ENCODE results near the gene GRK1. TPM values are rescaled to one million over a fixed set of nuclear protein-coding genes. Genes with fewer than 3 reads are reported as not detected.

The GRK1 gene
- total and polyA plus RNA-seq, 11 donors, result 0.08 to 1.3 (median 0.16) TPM; not detected in 3

DNA sequence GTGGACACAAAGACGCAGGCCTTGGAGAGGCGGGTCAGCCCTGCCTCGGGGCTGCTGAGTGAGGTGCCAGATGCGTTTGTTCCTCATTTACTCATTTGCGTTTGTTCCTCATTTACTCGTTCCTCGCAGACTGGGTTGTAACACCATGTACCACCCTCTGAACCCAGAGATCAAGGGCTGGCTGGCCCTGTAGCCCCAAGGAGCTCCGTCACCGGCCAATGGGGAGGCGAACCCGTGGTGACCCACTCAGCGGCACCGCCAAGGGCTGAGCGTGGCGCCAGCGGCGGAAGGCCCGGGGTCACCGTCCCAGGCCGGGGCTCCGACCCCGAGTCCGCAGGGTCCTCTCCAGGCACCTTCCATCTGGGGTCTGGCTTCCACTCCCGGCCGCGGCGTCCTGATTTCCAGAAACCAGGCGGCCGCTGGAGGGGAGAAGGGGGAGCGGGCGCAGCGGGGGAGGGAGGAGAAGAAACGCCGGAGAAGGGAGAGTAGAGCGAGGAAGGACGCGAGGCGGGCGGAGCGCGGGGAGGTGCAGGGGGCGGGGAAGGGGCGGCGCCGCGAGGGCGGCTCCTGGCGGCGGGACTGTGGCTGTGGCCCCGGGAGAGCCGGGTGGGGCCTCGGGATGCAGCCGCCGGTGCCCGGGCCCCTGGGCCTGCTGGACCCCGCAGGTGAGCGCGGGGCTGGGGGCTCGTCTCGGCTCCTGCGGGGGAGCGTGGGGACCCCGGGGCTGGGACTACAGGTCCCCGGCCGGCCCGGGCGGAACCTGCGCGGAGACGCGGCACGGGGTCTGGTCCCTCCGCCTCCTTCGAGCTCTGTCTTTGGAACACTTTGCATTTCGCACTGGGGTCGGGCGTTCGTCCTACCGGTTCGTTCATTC, 91.9 kb downstream of the GRK1 start, which contains the start of gene TMEM255B:
Gene TMEM255B (plus strand): TSS at position 576 of the 874 bp plus-strand sequence. CDS start 44 bp downstream, at position 620.
- WGBS, 4 donors, result 2 to 5% (median 2%) methylated on average over 65 to 80 of the region's 80 CpGs
- DNase-seq (peak; percentile 88 to 94 (median 88)), ATAC-seq (peak; percentile 88 to 99 (median 96))
- Histone ChIP-seq H3K4me3 (peak within 1 kb of the TSS; percentile 57 to 93 (median 74)), H3K36me3 (no peaks in the 10 kb centered on the region), H3K27ac (peak within 1 kb of the TSS; percentile 20 to 94 (median 74)), H3K9me3 (no peaks in the 10 kb centered on the region), H3K4me1 (peaks cover 0 to 21% (median 8%) of the 10 kb centered on the region in 12 donors), H3K27me3 (peaks cover 0 to 16% (median 0%) of the 10 kb centered on the region in 9 donors)
- intact Hi-C loops (cut with DNase I), result no loop called here
- TF ChIP-seq, protein P1, sequence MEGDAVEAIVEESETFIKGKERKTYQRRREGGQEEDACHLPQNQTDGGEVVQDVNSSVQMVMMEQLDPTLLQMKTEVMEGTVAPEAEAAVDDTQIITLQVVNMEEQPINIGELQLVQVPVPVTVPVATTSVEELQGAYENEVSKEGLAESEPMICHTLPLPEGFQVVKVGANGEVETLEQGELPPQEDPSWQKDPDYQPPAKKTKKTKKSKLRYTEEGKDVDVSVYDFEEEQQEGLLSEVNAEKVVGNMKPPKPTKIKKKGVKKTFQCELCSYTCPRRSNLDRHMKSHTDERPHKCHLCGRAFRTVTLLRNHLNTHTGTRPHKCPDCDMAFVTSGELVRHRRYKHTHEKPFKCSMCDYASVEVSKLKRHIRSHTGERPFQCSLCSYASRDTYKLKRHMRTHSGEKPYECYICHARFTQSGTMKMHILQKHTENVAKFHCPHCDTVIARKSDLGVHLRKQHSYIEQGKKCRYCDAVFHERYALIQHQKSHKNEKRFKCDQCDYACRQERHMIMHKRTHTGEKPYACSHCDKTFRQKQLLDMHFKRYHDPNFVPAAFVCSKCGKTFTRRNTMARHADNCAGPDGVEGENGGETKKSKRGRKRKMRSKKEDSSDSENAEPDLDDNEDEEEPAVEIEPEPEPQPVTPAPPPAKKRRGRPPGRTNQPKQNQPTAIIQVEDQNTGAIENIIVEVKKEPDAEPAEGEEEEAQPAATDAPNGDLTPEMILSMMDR (IDR thresholded peaks at IDR 0.05), result peak in 11 of 12 donors; percentile 20 to 73 (median 54)
- peak in 1 of 2 donors; percentile 26 for TF ChIP-seq POLR2A (IDR thresholded peaks at IDR 0.05)

GRCh38 chr13:113759525-113760137, 92.6 kb downstream of the GRK1 start:
- ATAC-seq (peak in 3 of 4 donors; percentile 2 to 60 (median 15)), DNase-seq (peak in 4 of 5 donors; percentile 52 to 76 (median 56))
- intact Hi-C loops (cut with DNase I), result no loop called here
- no peaks in the 10 kb centered on the region for H3K36me3 ChIP-seq
- peaks cover 0 to 21% (median 8%) of the 10 kb centered on the region in 12 donors for H3K4me1 ChIP-seq
- 1% methylated on average over 26 of the region's 26 CpGs for WGBS, 4 donors
- no peak for TF ChIP-seq POLR2A (IDR thresholded peaks at IDR 0.05)
- TF ChIP-seq, protein P1 (IDR thresholded peaks at IDR 0.05), result no peak
- H3K27me3 ChIP-seq, result peaks cover 0 to 16% (median 0%) of the 10 kb centered on the region in 9 donors
- H3K27ac ChIP-seq, result peak overlapping the region; percentile 20 to 94 (median 74)
- H3K9me3 ChIP-seq, result no peaks in the 10 kb centered on the region
- H3K4me3 ChIP-seq, result peak overlapping the region; percentile 57 to 93 (median 74)

- WGBS, 4 donors, result 70 to 88% (median 75%) methylated on average over 7 of the region's 7 CpGs
- Histone ChIP-seq H3K4me3 (peak overlapping the region in 1 of 12 donors; percentile 1), H3K27me3 (peaks cover 0 to 16% (median 0%) of the 10 kb centered on the region in 9 donors), H3K4me1 (peaks cover 0 to 21% (median 8%) of the 10 kb centered on the region in 12 donors), H3K27ac (no peak overlapping the region), H3K36me3 (no peaks in the 10 kb centered on the region), H3K9me3 (no peaks in the 10 kb centered on the region)
- ATAC-seq (no peak), DNase-seq (no peak)
- TF ChIP-seq POLR2A (IDR thresholded peaks at IDR 0.05), result no peak
- TF ChIP-seq, protein P1 (IDR thresholded peaks at IDR 0.05), result no peak
- intact Hi-C loops (cut with DNase I), result no loop called here
Observed at GRCh38 chr13:113761136-113761535, 94.1 kb downstream of the GRK1 start.

- Histone ChIP-seq H3K27ac (no peak overlapping the region), H3K4me3 (no peak overlapping the region), H3K4me1 (peaks cover 0 to 21% (median 8%) of the 10 kb centered on the region in 12 donors), H3K27me3 (peaks cover 0 to 16% (median 0%) of the 10 kb centered on the region in 9 donors), H3K36me3 (peaks cover 0 to 4% (median 0%) of the 10 kb centered on the region in 9 donors), H3K9me3 (no peaks in the 10 kb centered on the region)
- DNase-seq (no peak), ATAC-seq (no peak)
- TF ChIP-seq, protein P1 (IDR thresholded peaks at IDR 0.05), result no peak
- no peak for TF ChIP-seq POLR2A (IDR thresholded peaks at IDR 0.05)
- intact Hi-C loops (cut with DNase I), result no loop called here
- 71 to 87% (median 77%) methylated on average over 2 of the region's 2 CpGs for WGBS, 4 donors
Observed at GRCh38 chr13:113762075-113762474, 95.1 kb downstream of the GRK1 start.

All from heart left ventricle (tissue), 16 donors.